Skeletal muscle tissue (tissue), 4 donors: ENCODE data around the gene CPNE8. TPM values are rescaled to one million over a fixed set of nuclear protein-coding genes. Genes with fewer than 3 reads are reported as not detected.

Experiments
- H3K27ac ChIP-seq: one replicate; pipeline ENCODE4 v1.7.0; 2013; ENCODE audit warnings: mild to moderate bottlenecking, low read depth, low read length, inconsistent platforms
- H3K27me3 ChIP-seq, 3 donors: one replicate each; pipeline ENCODE4 v1.7.0; 2013; ENCODE audit warnings: low read length in 3 of 3; ENCODE audit not compliant: control insufficient read depth in 3 of 3, insufficient read depth in 3 of 3
- H3K36me3 ChIP-seq, 3 donors: one replicate each; pipeline ENCODE4 v1.7.0; 2013; ENCODE audit warnings: low read length in 3 of 3; ENCODE audit not compliant: control insufficient read depth in 3 of 3, insufficient read depth in 3 of 3
- H3K4me1 ChIP-seq, 3 donors: one replicate each; pipeline ENCODE4 v1.7.0; 2013; ENCODE audit warnings: low read length in 3 of 3, mild to moderate bottlenecking in 3 of 3; ENCODE audit not compliant: control insufficient read depth in 3 of 3, insufficient read depth in 3 of 3
- H3K4me3 ChIP-seq, 3 donors: one replicate each; pipeline ENCODE4 v1.7.0; 2013; ENCODE audit warnings: low read length in 3 of 3
- H3K9ac ChIP-seq, 3 donors: one replicate each; pipeline ENCODE4 v1.7.0; 2013; ENCODE audit warnings: low read length in 3 of 3, mild to moderate bottlenecking in 3 of 3, moderate library complexity in 2 of 3, low read depth in 1 of 3
- H3K9me3 ChIP-seq, 3 donors: one replicate each; pipeline ENCODE4 v1.7.0; 2013; ENCODE audit warnings: low read length in 3 of 3; ENCODE audit not compliant: control insufficient read depth in 3 of 3
- total RNA-seq: library from RNA; depleted of rRNA; stranded (reverse); fragments of >200 nt; gene quantifications from one replicate; pipeline ENCODE4 v1.2.3, GENCODE V29; 2014
- donor health status: Osteomylitis.

CPNE8 gene
- total RNA-seq, 1 donor from 2014 or later, result 4.7 TPM

DNA sequence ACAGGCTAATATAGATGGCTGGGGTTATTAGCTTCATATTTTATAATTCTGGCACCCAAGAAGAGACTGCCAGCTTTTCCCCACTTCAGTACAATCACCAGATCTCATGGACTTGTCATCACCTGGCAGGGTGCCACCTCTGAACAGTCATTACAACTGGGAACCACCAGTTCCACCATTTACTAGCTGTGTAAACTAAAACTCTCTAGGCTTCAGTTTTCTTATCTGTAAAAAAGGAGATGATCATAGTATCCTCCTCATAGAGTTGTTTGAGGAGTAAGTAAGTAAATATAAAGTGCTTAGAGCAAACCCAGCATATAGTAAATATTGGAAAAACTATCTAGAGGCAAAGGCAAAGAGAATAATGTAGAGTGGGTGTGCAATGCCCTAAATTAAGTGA lies 19.3 kb downstream of the CPNE8 start:
- no peak overlapping the region for H3K9ac ChIP-seq
- H3K27ac ChIP-seq, result no peak overlapping the region
- H3K9me3 ChIP-seq, result no peaks in the 10 kb centered on the region
- H3K36me3 ChIP-seq, result no peaks in the 10 kb centered on the region
- no peak overlapping the region for H3K4me3 ChIP-seq
- H3K27me3 ChIP-seq, result no peaks in the 10 kb centered on the region
- peaks cover 0 to 2% (median 0%) of the 10 kb centered on the region in 3 donors for H3K4me1 ChIP-seq

DNA sequence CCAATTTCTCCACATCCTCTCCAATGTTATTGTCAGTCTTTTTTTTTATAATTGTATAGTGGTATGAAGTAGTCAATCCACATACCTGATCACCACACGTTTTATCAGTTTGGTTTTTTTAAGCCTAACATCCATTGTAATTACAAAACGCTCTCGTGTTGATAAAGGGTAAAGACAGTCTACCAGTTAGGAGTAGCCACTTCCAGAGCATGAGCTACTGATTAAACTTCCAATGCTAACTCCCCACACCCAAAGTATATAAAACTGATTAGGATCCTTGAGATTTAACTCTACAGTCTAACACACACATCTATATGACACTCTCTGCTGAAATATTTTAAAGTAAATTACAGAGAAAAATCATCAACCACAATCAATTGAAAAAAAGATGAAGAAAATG lies 20.7 kb downstream of the CPNE8 start:
- Histone ChIP-seq H3K36me3 (no peaks in the 10 kb centered on the region), H3K27ac (no peak overlapping the region), H3K4me1 (peaks cover 0 to 2% (median 0%) of the 10 kb centered on the region in 3 donors), H3K27me3 (no peaks in the 10 kb centered on the region), H3K4me3 (no peak overlapping the region), H3K9me3 (no peaks in the 10 kb centered on the region), H3K9ac (no peak overlapping the region)

DNA sequence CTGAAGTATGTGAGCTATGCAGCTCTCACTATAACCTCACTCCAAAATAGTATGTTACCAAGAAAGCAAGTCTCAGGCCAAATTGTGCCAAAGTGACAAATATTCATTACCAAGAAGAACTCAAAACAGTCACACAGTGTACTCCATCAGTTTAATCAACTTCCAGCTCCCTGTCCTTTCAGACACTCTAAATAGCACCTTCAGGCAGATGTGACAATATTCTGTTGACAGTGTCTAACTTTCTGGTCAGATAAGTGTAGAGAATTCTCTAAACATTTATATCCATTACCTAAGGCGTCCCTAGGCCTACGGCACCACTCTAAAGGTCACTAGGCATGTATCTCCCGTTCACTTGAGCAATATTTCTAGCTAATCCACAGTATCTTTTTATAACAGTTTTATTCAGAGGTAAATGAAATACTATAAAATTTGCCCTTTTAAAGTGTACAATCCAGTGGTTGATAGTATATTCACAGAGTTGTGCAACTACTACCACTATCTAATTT lies 21.7 kb downstream of the CPNE8 start:
- Histone ChIP-seq H3K4me3 (no peak overlapping the region), H3K27me3 (no peaks in the 10 kb centered on the region), H3K36me3 (no peaks in the 10 kb centered on the region), H3K9me3 (no peaks in the 10 kb centered on the region), H3K4me1 (peaks cover 0 to 2% (median 0%) of the 10 kb centered on the region in 3 donors), H3K9ac (no peak overlapping the region), H3K27ac (no peak overlapping the region)

DNA sequence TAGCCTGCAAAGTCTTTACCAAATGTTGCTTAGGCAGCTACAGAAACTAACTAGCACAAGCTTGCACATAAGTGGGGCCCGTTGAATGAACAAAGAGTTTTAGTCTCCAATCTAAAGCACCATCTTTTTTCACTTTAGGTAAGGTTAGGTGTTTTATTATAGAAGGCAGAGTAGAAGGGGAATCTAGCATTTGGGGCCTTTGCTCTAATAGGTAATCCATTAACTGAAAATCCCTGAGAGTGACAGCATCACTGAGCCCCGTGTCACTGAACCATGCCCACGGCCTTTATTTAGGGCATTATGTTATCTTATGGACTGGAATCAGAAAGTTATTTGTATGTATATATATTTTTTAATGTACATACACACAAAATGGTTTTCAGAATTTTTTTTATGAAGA lies 25.1 kb downstream of the CPNE8 start:
- H3K9ac ChIP-seq, result no peak overlapping the region
- no peak overlapping the region for H3K27ac ChIP-seq
- H3K4me1 ChIP-seq, result no peaks in the 10 kb centered on the region
- H3K27me3 ChIP-seq, result no peaks in the 10 kb centered on the region
- H3K4me3 ChIP-seq, result no peak overlapping the region
- H3K36me3 ChIP-seq, result no peaks in the 10 kb centered on the region
- no peaks in the 10 kb centered on the region for H3K9me3 ChIP-seq

DNA sequence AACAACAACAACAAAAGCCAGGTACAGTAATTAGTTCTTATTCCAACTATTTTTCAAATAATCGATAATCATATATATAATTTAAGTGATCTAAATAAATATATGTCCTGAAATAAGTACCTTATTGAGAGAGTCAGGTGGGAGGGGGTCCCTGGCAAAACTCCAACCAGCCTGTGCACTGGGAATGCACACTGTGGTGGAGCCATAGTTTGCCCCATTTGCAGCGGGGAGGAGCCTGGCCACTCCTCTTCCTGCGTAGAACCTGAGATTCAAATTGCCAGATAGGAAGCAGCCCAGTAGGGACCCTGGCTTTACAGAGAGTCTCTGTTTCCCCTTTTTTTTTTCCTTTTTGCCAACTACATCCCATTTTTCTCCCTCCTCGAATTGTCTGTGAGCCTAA lies 26.4 kb downstream of the CPNE8 start:
- H3K27ac ChIP-seq, result no peak overlapping the region
- no peaks in the 10 kb centered on the region for H3K9me3 ChIP-seq
- H3K4me3 ChIP-seq, result no peak overlapping the region
- no peaks in the 10 kb centered on the region for H3K27me3 ChIP-seq
- H3K4me1 ChIP-seq, result no peaks in the 10 kb centered on the region
- no peaks in the 10 kb centered on the region for H3K36me3 ChIP-seq
- no peak overlapping the region for H3K9ac ChIP-seq

DNA sequence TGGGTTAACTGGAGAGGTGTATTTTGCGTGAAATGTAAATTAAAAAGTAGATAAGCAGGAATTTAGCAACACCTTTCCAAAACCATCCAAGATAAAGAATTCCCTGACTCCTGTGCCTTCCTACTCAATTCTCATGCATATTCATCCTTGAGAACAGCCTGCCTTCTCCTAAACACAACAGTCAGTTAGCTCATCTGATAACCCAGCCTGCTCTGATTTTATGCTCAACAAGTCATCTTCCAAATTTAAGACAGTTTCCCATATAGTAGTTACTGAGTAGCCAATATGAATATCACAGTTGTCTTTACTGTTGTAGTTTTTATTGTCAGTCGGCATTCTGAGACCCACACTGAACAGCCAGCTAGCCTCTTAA lies 27.1 kb downstream of the CPNE8 start:
- H3K36me3 ChIP-seq, result no peaks in the 10 kb centered on the region
- H3K4me1 ChIP-seq, result no peaks in the 10 kb centered on the region
- H3K27me3 ChIP-seq, result no peaks in the 10 kb centered on the region
- H3K4me3 ChIP-seq, result no peak overlapping the region
- no peak overlapping the region for H3K9ac ChIP-seq
- no peaks in the 10 kb centered on the region for H3K9me3 ChIP-seq
- no peak overlapping the region for H3K27ac ChIP-seq

DNA sequence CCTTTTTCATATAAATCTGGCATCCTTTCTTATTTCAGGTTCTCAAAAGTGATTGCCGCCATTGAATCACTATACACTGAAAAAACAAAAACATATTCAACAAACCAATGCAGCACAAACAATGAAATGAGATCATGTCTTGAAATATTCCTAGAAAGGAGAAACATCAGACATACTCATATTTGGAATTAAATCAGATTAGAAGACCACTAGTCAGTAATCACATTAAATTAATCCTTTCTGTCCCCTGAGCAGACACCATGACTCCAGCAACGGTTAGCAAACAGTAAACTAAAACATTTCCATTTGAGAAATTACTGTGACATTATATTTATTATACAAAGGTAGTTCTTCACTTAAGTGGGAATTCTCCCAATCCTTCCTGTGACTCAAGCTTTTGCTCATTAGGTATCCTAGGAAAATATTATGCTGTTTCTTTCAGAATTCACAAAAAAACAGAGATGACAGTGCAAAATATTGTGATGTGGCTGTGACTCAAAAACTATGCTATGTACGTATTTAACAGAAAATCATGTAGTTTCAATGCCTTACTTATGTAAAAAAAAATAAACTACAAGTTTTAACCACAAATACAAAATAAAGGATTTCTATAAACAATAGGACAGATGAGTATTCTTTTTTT lies 29.7 kb downstream of the CPNE8 start:
- Histone ChIP-seq H3K27me3 (no peaks in the 10 kb centered on the region), H3K27ac (no peak overlapping the region), H3K9me3 (no peaks in the 10 kb centered on the region), H3K4me3 (no peak overlapping the region), H3K36me3 (no peaks in the 10 kb centered on the region), H3K4me1 (no peaks in the 10 kb centered on the region), H3K9ac (no peak overlapping the region)

DNA sequence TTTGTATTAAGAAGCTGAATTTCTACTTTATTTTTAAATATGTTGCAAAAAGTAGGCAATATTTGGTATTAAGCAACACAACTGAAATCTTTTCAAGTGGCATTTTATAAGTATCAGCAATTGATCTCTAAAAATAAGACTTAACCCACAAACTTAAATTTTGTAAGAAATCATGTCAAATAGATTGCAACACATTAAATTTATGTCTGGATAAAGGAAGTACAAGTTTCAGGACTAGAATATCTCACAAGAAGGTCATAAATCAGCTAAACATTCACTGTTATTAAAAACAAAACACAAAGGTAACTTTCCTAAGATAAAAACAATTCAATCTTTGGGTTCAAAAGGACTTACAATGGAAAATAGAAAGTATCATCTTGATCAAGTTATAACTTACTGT lies 32.8 kb downstream of the CPNE8 start:
- Histone ChIP-seq H3K9me3 (no peaks in the 10 kb centered on the region), H3K27ac (no peak overlapping the region), H3K27me3 (no peaks in the 10 kb centered on the region), H3K36me3 (no peaks in the 10 kb centered on the region), H3K4me1 (no peaks in the 10 kb centered on the region), H3K4me3 (no peak overlapping the region), H3K9ac (no peak overlapping the region)

DNA sequence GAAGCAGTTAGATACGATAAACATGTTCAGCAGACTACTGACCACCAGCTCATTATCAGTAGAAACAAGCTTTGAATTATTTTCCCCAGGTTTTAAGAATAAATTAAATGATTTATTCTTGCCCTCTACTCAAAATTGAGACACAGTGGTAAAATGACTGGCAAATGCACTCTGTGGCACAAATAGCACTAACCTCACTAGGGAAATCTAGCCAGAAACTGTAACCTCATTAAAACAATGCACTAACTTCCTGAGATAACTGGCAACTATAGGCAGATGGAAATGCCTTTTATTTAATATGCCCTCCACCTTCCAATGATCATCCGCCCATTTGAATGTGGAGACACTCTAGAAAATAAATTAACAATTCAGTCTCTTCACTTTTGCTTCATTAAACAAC lies 33.2 kb downstream of the CPNE8 start:
- H3K9ac ChIP-seq, result no peak overlapping the region
- H3K36me3 ChIP-seq, result no peaks in the 10 kb centered on the region
- no peaks in the 10 kb centered on the region for H3K4me1 ChIP-seq
- no peaks in the 10 kb centered on the region for H3K9me3 ChIP-seq
- no peak overlapping the region for H3K4me3 ChIP-seq
- H3K27ac ChIP-seq, result no peak overlapping the region
- H3K27me3 ChIP-seq, result no peaks in the 10 kb centered on the region

DNA sequence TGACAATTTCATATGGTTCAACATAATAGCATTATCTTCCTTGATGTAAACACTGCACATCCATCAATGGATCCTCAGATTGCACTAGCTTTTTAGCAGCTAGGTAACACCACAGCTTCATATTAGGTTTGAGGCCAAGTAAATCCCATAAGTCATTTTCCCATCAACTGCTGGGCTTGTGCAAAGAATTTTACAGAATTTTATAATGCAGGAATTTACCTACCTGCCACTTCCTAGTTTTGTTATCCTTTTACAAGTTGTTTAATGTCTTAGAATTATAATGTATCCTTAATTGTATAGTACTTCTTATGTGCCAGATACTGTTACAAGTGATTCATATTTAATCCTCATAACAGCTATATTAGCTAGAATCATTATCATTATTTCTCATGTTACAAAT lies 36.4 kb downstream of the CPNE8 start:
- Histone ChIP-seq H3K9ac (no peak overlapping the region), H3K4me3 (no peak overlapping the region), H3K36me3 (no peaks in the 10 kb centered on the region), H3K4me1 (no peaks in the 10 kb centered on the region), H3K9me3 (no peaks in the 10 kb centered on the region), H3K27ac (no peak overlapping the region), H3K27me3 (no peaks in the 10 kb centered on the region)
